NB4 (cell line): ENCODE results near the gene DIP2C.

ENCODE experiments used
- CTCF ChIP-seq: IDR thresholded peaks from one replicate; pipeline ENCODE4 v1.5.1; 2012; ENCODE audit warnings: low read depth, low read length
- MAX ChIP-seq: IDR thresholded peaks from 2 replicates; pipeline ENCODE4 v1.6.1; 2011; ENCODE audit warnings: low read depth, low read length
- POLR2A ChIP-seq: IDR thresholded peaks from 2 replicates; pipeline ENCODE4 v1.6.1; 2011; ENCODE audit warnings: mild to moderate bottlenecking; ENCODE audit not compliant: insufficient read length; ENCODE audit errors: extremely low read depth

GRCh38 chr10:360653-361052 is 328.8 kb downstream of the DIP2C start:
- no peak for TF ChIP-seq CTCF
- TF ChIP-seq POLR2A: no peak
- no peak for TF ChIP-seq MAX
